GM21526 (cell line): ENCODE measurements around the gene NELL1.
"Not testable (repeated sequence)": the region's sequence is repeated elsewhere in the genome, so short reads cannot be mapped to it uniquely, and the experiment has no call there.

Experiments used
- ATAC-seq: cut with Tn5 transposase; IDR thresholded peaks from one replicate; pipeline ENCODE4 v1.9.1; 2021; ENCODE audit warnings: moderate library complexity; ENCODE audit not compliant: unreplicated experiment, low FRiP score

Gene NELL1

DNA sequence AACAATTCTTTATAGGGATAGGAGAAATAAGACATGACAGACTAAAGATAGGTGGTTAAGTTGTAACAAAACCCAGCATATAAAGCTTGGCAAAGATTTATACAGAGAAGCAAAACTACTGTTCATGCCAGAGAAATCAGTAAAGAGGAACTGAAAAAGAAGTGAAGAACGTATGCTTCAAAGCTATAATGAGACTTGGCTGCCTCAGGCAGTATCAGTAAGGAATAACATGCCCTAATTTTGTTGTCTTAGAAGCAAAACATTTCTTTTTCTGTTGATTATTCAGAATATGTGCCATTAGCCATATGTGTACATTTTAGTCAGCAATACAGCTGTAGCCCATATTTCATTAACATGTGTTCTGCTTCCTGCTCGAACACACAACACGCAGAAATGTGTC, 403.2 kb downstream of the NELL1 start:
- no peak for ATAC-seq

DNA sequence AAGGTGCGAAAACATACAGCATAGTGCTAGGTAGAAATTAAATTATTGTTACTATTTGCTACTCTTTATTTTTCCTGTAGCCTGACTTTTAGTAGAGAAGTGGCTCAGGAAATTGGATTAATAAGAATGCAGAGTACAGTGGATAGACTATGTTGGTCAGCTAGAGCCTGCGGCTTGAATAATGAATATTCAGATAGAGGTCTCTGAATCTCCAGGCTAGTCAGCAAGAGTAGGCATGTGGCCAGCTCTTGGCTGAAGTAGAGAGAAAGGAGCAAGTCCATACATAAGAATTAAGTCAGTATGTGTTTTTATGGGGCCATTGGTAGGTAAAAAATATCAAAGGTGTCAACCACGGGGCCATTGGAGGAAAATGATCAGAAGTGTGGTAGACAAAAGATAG, 413.5 kb downstream of the NELL1 start:
- no peak for ATAC-seq

DNA sequence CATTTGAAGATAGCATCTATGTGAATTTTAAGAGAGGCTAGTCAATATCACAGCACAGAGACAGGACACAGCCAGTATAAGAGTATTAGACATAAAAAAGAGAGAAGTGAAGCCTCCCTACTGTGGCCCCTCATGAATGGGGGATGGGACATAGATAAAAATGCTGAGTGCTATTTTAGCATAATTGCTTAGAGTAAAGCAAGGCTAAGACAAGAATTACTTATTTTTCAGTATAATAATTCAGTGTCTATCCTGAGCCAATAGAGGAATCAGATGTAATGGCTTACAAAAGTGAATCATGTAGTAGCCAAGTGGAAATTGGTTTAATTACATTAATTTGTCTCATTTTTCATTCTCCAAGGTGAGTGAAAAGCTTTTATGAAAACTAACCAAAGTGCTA, 419.5 kb downstream of the NELL1 start:
- no peak for ATAC-seq

DNA sequence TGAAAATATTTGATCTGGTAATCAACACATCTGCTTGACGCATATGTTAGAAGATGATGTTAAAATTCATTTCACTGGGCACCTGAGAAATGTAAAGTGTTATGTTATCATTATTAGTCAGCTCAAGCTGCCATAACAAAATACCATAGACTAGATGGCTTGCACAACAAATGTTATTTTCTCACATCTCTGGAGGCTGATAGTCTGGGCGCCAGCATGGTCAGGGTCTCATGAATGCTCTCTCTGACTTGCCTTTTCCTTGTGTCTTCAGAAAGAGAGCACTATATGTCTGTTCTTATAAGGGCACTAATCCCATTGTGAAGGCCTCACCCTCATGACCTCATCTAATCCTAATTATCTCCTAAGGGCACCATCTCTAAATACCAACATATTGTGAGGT, 435.3 kb downstream of the NELL1 start:
- ATAC-seq, result no peak

DNA sequence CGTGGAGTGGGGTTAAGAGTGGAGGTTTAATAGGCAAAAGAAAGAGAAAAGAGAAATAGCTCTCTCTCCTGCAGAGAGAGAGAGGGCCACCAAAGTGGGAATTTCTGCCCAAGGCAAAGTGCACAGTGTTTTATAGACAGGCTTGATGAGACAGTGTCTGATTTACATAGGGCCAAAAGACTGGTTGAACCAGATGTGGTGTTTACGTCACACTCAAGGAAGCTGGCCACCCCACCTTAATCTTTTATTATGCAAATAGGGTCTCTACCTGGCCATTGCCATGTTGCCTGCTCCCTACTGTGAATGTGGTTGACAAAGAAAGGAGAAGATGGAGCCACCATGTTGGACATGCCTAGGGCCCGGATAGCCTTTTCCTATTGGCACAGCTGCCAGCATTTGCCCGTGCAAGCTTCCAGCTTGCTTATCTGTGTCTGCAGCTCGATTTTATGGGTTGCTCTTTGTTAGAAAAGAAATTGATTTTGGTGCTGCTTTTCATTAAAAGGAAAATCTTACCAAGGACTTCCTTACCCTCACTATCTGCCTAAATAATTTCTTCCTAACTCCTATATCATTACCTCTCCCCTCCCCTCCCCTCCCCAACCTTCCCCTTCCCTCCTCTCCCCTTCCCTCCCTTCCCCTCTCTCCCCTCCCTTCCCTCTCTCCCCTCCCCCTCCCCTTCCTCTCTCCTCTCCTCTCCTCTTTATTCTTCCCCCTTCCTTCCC, 436.0 kb downstream of the NELL1 start:
- ATAC-seq, result no peak

DNA sequence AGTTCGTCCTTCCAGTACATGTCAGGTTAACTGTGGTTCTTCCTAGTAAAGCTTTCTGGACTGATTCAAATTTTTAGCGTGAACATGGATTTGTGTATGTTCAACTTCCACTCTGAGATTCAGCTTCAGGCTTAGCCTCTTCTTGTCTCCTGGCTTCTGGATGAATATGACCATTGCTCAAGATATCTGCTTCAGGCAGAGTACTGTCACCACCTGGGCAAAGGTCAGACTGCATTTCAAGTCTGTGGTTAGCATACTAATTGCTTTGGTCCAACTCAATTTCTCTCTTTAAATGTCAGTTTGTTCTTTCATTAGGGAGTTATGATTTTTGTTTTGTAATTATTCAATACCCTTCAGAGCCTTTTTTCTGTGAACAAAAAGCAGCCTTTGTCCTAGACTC, 440.0 kb downstream of the NELL1 start:
- ATAC-seq, result no peak

DNA sequence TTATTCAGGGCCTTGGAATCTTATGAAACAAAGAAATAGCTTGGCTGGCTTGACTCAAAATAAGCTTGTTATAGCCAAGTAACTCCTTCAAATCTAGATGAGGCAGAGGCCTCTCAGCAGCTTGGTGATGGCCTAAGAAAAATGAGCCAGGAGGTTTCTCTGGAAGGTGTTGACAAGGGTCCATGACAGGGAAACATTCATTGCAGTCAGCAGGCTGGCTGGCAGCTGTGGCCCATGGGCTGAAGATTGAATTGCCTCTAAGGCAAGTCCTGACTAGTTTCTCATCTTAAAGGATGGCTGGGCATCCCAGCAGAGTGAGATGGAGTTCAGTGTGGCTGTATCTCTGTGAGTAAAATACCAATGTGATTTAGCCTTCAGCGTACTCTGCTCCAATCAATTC, 441.0 kb downstream of the NELL1 start:
- no peak for ATAC-seq

DNA sequence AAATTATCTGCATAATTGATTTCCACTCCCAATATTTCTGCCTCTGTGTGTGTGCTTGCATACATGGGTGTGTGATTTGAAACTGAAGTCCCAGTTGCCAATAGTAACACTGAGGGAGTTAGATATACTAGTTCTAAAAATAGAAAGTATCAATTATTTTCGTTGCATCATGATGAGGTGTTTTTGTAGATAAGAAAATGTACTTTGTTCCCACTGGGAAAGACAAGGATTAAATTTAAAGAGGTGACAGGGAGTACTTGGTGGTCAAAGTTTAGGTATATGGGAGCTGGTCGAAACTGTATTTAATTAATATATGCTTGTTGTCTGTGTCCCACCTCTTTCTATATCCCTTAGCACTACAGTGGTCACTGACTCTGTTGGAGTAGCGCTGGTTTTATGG, 444.5 kb downstream of the NELL1 start:
- ATAC-seq, result no peak

DNA sequence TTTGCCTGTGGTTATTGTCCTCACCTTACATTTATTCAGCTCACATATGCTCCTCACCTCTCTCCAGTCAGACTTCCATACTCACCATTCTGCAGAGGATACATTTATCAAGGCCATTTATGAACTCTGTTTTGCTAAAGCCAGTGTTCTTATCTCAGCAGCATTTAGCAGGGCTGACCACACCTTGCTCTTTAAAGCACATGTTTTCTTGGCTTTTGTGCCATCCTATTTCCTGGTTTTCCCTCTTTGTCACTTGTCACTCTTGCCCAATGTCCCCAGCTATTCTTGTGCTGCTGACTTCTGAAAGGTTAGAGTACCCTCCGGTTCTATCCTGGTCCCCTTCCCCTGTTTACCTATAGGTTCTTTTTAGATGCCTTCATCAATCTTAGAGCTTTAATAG, 446.6 kb downstream of the NELL1 start:
- no peak for ATAC-seq

DNA sequence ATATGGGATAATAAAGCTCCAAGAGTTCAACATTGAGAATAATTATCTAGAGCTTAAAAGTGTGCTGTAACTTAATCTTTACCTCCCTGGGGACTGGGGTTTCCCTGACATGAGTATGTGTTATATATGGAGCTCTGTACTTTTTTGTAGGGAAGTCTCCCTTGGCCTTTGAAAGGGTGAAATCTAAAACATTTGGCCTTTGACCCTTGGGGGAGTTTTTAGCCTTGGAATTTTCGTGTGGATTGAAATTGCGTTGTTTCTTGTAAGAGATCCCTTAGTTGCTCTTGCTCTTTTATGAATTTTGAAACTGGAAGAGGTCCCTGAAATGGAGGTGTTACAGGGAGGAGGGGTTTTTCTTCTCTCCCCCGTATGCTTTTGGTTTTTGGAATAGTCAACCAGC, 450.0 kb downstream of the NELL1 start:
- no peak for ATAC-seq

DNA sequence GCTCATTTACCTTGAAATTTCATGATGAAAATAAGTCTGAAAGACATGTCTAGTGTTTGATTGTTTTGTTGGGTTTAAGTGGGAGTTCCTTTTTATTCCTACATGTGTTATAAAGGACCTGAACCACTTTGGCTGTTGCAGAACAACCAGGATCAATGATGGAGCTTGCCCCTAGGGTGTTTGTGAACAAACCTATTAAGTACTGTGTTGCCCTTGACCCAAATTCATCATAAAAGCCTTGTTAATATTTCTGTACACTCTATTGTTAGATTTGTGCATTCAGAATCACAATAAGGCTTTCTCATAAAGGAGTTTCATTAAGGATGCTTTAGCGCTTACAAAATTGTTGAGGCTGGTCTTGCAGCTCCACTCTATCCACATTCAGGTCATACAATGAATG, 452.6 kb downstream of the NELL1 start:
- no peak for ATAC-seq

DNA sequence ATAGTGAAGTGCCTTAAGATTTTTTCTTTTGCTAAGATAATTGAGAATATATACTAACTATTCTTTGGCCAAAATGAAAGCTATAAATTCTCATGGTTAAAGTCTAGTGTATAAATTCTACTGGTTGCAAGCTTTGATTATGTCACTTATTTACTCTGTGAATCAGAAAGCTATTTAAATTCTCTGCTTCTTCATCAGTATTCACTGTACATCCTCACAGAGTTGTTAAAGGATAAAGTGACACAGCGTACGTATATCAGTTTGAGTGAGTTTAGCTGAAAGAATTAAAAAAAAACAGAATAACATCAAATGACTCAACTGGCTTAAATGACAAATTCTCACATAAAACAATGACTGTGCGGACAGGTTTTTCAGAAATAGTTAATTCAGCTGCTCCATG, 453.1 kb downstream of the NELL1 start:
- no peak for ATAC-seq

DNA sequence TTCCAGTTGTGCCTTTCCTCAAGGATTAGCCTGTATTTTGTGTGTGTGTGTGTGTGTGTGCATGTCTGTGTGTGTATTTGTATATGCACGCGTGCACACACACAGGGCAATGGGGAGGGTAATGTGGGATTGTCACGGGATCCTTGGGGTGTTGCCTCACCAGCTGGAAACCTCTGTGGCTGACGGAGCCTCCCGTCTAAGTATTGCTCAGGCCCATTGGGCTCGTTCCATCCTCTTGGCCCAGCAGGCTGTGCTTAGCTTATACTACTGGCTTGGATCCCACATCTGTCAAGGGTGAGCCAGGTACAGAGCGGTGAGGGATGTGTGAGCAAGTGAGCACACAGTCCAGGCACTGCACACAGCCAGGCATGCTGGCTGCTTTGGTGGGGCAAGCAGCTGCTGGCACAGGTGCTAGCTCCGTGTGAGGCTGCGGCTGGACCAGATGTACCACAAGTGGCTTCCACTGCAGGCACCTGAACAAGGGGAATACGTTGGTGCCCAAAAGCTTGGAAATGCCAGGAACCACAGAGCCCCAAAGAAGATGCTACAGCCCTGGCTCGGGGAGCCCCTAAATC, 462.8 kb downstream of the NELL1 start:
- no peak for ATAC-seq

DNA sequence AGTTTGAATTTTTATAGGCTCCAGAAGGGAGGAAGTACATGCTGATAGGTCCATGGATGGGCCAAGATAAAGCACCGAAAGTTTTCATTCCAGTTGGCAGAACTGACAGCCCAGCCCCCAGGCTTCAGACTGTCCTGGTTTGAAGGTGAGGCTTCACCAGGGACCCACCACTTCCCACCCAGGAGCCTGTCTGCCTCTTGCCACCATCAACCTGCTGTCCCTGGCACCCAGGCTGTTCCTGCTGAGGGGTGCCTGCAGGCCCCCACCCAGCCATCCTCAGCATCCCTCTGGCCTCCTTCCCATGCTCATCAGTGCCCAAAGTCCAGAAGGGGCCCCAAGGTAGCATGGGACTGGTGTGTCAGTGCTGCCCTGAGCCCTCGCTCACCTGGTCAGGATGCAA, 463.9 kb downstream of the NELL1 start:
- ATAC-seq, result no peak

DNA sequence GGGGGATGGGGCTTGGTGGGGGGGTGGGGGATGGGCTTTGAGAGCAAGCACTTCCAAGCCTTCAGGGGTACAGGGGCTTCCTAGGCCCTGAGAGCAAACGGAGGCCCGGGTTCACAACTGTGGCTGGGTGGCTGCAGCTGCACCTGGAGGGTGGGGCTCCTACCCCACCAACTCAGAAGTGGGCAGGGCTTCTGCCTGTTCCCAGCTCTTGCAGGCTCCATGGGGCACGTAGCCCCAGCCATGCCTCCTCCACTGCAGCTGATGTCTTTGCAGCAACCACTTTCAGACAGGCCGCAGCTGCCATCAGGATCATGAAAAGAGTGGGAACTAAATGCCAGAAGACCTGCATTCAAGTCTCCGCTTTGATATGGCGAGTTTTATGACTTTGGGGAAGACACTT, 464.3 kb downstream of the NELL1 start:
- no peak for ATAC-seq

DNA sequence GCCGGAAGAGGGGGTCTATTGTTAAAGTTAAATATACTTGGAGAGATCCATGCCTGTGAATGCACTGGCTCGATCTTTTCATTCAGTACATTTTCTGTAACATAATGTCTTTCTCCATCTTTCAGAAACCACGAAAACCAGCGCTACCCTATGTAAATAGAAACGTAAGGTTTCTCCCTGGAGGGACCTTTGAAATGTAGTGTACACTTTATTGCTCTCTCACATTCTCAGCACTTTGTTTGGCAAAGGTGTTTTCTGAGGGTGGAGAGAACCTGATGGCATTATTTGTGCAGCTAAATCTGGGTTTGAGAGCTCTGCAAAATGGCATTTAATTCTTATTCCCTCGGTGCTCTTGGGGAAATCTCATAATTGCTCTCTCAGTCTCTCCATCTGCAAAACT, 468.4 kb downstream of the NELL1 start:
- ATAC-seq, result no peak

DNA sequence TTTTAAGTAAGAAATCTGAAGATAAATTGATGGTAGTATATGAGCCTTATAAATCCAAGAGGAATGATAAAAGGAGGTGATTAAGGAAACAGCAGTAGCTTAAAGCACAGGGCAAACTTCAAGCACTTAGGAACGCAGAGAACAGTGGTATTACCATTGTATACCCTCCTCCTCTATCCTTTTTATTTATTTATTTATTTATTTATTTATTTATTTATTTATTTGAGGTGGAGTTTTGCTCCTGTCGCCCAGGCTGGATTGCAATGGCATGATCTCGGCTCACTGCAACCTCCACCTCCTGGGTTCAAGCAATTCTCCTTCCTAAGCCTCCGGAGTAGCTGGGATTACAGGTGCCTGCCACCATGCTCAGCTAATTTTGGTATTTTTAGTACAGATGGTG, 472.2 kb downstream of the NELL1 start:
- ATAC-seq, result not testable (repeated sequence)

DNA sequence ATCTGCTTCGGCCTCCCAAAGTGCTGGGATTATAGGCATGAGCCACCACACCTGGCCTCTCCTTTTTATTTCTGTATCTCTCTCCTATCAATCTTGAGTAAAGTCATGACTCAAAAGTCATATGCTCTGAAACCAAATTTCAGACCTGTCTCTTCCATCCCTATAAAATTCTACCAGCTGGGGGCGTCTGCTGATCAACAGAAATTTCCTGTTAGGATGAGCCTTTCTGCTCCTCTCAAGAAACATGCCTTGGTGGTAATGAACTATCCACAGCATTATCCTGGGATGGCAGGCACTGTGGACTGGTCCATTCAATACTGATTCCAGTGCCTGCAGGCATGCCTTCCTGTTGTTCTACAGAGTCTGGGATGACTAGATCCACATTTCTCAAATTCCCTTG, 472.6 kb downstream of the NELL1 start:
- no peak for ATAC-seq

DNA sequence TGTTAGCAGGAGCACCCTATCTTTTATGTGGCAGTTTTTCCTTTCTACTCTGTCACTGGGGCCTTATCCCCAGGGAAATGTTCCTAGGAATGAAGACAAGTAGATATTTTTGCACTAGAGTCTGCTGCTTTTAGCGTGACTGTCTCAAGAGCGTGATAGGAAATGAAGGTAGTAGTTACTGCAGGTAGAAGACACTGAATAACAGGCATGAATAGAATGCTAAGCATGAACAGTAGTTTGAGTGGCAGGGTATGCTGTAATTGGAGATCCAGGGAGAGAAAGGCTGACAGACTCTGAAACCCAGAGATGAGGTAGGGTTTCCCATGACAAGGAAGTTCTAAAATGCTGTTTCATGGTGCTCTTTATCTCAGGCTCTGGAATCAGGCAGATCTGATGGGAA, 475.1 kb downstream of the NELL1 start:
- ATAC-seq, result no peak

DNA sequence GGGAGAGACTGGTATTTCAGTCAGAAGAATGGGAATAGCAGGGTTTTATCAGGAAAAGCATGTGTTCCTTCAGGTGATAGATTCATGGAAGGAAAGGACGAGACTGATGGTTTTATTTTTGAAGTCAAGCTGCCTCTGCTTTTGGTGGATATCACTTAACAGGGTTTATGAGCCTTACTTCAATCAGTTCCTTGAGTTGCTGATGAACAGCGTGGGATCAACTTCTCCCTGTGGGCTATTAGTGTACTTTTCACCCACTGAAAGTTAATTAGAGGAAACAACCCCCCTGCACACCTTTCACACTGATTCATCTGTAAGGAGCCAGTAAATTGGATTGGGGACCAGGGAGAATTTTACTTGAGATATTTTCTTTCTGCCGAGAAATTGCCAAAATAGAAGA, 479.0 kb downstream of the NELL1 start:
- ATAC-seq, result no peak

DNA sequence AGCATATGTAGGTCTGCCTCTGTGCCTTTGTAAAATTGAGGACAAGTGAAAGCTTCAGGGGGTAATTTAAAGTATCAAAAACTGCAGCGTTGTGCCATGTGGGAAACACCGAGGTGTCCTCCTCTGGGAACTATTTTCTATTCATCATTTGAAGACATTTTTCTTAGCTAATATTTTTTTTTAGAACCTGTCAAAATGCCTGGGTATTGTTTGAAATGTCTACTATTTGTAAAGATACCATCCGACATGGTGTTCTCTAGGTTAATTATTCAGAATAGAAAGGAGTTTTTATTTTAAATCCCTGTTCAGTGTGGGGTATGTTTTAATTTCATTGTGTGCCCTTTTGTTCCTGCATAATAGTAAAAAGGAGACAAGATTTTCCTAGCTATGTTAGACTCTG, 490.8 kb downstream of the NELL1 start:
- ATAC-seq, result no peak

DNA sequence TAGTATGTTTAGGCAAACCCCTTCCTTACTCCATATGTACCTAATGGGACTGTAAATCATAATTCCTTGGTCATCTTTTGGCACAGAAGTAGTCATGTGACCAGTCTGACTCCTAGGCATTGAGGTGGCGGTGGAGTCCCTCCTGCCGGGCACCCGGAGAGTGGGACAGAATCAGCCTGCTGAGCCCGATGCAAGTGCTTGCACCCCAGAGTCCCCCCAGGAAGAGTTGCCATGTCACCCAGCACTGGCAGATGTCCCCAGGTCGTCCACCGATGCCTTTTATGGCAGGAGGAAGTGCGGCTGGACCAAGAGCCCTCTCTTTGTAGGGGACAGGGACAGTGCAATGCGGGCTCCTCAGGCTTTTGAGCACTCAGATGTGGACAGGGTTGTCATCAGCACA, 500.3 kb downstream of the NELL1 start:
- ATAC-seq, result no peak

DNA sequence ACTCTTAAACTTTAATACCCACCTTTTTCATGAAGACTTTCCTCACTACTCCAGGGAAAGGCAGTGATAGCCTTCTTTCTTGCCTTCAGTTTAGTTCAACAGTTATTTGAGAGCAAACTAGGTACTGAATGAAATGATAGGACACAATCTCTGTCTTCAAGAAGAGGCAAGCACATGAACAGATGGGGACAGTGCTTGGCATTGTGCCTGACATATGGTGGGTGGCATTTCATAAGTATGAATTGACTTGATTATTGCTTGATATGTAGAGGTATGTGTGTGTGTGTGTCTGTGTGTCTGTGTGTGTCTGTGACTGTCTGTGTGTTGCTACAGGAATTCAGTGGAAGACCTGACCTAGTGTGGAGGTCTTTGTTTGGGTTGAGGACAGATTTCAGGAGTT, 504.1 kb downstream of the NELL1 start:
- no peak for ATAC-seq
